GM18519 (cell line): ENCODE measurements around the gene GOLGA6L2.

Experiments
- ATAC-seq: cut with Tn5 transposase; IDR thresholded peaks from one replicate; pipeline ENCODE4 v1.9.1; 2021; ENCODE audit warnings: mild to moderate bottlenecking, moderate library complexity; ENCODE audit not compliant: unreplicated experiment, low FRiP score

GOLGA6L2 gene

DNA sequence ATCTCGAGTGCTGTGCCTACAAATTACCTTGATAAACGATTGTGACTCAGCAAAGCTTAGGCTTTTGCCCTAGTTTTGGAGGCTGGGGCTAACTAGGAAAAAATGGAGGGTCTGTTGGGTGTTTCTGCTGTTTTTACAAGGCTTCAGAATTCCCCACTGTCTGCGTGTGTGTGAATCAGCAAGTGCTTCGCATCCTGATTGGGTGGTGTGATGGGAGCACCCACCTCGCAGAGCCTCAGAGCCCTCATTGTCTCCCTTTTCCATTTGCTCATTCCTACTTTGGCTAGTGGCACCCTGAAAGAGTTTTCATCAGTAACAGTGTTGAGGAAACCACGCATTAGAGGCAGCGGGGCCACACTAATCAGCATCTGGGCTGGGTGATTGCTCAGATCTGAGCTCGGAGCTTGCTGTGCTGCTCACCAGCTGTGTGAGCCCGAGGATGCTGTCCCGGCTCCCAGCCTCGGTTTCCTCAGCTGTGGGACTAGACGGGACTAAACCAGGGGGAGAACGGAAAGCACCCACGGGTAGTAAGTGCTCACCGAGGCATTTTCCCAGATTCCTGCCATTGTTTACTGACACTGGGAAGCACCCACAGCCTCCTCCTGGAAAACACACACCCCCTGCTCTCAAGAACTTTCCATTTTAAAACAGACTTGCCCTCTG lies 51.9 kb downstream of the GOLGA6L2 start:
- ATAC-seq, result no peak
